HG03108 (cell line): ENCODE data around the gene LMTK2.
A peak's percentile ranks its signal among the peaks of the same experiment; 100 is the strongest.

Source experiments
- ATAC-seq: cut with Tn5 transposase; IDR thresholded peaks from one replicate; pipeline ENCODE4 v1.9.1; 2021; ENCODE audit warnings: moderate library complexity; ENCODE audit not compliant: unreplicated experiment

The LMTK2 gene

DNA sequence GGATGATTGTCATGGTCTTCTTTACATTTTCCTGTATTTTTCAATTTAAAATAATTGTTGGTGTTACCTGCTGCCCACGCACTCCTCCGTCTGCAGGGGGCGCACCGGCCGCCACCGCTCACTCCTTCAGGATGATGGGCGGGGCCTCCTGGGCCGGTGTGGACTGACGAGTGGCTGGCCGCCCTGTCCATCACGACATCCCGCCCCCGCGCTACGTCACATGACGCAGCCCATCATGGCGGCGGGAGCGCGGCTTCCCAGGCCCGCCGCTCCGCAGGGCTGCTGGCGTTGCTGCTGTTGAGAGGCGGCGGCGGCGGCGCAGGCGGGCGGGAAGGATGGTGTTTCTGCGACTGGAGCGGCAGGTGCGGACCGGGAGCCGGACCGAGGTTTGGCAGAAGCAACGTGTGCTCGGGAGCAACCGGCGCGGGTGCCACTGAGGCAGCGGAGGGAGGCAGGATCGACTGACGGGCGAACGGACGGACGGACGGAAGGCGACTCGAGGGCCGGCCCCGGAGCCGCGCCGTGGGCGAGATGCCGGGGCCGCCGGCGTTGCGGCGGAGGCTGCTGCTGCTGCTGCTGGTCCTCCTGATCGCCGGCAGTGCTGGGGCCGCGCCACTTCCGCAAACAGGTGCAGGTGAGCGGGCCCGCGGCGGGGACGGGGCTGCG lies at the start of gene LMTK2:
Gene LMTK2, plus strand, starts transcription at position 216 of the 666 bp plus-strand sequence. Its CDS starts 316 bp downstream, at position 532.
- peak; percentile 99 for ATAC-seq

DNA sequence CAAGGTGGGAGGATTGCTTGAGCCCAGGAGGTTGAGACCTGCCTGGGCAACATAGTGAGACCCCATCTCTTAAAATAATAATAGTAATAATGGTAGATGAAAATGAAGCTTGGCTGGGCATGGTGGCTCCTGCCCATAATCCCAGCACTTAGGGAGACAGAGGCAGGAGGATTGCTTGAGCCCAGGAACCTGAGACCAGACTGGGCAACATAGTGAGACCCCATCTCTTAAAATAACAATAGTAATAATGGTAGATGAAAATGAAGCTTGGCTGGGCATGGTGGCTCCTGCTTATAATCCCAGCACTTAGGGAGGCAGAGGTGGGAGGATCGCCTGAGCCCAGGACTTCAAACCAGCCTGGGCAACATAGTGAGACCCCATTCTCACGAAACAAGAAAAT lies 49.5 kb upstream of the LMTK2 start:
- no peak for ATAC-seq

- ATAC-seq, result no peak
Observed at GRCh38 chr7:98058186-98058585, 48.5 kb upstream of the LMTK2 start.

- ATAC-seq, result no peak
Observed at GRCh38 chr7:98064233-98064632, 42.4 kb upstream of the LMTK2 start.

- ATAC-seq, result no peak
Observed at GRCh38 chr7:98066208-98066607, 40.5 kb upstream of the LMTK2 start.

DNA sequence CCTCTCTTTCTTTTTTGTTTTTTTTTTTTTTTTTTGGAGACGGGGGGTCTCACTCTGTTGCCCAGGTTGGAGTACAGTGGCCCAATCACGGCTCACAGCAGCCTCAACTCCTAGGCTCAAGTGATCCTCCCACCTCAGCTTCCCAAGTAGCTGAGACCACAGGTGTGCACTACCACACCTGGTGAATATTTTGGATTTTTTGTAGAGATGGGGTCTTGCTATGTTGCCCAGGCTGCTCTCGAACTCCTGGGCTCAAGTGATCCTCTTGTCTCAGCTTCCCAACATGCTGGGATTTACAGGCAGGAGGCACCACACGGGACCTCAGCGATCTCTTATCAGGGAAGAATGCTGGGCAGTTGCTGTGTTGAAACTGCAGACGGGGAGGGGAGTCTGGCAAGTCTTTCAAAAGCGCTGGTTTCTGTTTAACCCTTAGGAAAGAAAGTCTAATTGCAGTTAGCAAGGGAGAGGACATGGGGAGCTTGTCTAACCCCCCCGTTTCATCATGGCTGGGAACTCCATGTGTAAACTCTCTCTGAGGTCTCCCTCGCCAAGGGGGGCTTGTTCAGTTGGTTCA lies 39.6 kb upstream of the LMTK2 start:
- ATAC-seq, result no peak

DNA sequence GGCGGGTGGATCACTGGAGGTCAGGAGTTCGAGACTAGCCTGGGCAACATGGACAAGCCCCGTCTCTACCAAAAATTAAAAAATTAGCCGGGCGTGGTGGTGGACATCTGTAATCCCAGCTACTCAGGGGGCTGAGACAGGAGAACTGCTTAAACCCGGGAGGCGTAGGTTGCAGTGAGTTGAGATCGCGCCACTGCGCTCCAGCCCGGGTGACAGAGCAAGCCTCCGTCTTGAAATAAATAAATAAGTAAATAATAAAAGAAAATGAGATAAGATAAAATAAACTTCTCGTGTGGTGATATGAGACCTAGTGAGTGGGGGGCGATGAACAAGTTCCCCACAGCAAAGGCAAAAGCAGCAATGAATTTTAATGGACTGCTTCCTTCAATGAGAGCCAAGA lies 33.6 kb upstream of the LMTK2 start:
- ATAC-seq, result no peak

DNA sequence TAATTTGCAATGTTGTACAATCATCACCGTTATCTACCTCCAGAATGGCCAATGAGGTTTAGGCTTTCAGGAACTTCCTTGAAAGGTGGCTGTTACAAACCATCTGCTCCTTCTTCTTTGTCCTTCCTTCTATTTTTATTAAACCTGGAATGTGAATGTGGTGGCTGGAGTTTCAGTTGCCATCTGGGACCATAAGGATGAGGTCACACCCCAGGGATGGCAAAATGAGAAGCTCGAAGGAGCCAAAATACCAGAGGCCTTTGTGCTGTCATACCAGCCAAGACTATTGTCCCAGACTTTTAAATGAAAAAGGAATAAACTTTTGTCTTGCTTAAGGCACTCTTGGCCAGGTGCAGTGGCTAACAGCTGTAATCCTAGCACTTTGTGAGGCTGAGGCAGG lies 30.9 kb upstream of the LMTK2 start:
- ATAC-seq, result no peak

DNA sequence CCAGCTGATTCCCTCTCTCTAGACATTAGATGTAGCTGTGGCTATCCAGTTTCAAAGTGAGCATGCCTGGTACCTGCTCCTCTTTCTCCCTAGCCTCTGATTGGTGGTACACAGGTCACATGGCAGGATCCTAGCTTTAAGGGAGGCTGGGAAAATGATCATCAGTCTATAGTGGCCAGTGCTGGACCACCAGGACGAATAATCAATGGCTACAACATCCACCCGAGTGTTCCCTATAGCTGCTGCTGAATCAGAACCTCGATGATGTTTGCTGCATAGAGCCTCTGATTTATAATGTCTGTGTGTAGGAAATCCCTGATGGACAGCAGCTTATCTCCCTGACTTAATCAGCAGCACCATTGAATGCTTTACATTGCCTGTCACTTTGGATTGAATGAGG lies 28.9 kb upstream of the LMTK2 start:
- ATAC-seq, result no peak

DNA sequence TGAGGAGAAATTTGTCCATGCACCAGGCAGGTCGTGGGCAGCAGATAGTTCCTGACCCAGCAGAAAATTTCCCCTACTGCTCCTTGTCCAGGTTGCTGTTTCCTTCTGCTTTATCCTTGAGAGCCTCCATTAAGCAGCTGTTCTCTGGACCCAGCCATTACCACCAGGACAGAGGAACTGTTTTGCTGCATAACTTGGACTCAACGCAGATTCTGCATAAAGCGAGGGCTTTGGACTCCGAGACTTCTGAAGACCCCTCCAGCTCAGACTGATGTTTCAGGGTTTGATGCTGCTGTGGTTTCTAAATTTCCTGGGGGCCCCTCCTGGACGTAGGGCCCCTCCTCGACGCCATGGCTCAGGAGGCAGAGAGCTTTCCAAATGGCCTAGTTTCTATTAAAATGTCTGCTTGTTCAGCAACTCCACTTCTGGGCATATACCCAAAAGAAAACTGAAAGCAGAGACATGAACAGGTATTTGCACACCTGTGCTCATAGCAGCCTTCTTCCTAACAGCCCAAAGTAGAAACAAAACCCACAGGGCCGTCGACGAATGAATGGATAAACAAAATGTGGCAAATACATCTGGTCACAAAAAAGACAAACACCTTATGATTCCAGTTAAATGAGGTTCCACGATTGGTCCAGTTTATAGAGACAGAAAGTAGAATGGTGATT lies 28.3 kb upstream of the LMTK2 start:
- no peak for ATAC-seq

- no peak for ATAC-seq
Observed at GRCh38 chr7:98079891-98080648, 26.6 kb upstream of the LMTK2 start.

- ATAC-seq, result no peak
Observed at GRCh38 chr7:98081319-98081718, 25.3 kb upstream of the LMTK2 start.

DNA sequence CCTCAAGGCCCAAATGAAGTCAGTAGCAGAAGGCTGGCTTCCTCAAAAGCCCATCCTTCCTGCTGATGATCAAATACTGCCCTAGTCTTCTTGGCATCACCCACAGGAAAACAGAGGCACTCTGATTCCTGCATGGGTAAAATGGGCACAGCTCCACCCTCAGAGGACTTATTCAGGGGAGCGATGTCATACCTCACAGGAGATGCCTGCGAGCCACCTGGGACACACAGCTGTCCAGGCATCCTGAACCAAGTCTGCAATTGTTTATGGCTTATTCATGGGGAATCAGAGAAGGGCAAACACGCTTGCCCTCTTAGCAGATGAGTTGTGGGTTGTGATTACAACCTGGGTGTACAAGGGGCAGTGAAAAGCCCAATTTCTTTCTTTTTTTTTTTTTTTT lies 22.0 kb upstream of the LMTK2 start:
- ATAC-seq, result no peak

GRCh38 chr7:98085674-98086073 lies 21.0 kb upstream of the LMTK2 start:
- ATAC-seq, result no peak

DNA sequence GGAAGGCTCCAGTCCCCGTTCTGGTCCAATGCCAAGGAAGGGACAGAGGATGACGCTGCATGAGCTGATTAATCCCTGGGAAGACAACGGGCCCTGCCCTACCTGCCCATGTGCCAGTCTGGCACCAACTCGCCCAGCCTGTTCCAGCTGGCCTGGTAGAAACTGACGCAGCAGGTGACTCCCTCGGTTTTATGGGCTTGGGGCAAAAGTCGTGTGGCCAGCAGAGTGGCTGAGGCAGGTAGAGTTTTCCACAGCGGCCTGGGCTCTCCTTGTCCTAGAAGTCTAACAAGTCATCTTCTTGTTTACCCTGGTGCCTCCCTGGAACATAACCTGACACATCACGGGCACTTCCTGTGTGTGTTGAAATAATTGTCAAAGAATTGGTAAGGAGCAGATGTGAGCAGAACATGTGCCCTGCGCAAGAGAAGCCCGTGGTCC lies 20.4 kb upstream of the LMTK2 start:
- no peak for ATAC-seq

- ATAC-seq, result no peak
Observed at GRCh38 chr7:98088109-98088508, 18.6 kb upstream of the LMTK2 start.

GRCh38 chr7:98090116-98090515 lies 16.5 kb upstream of the LMTK2 start:
- ATAC-seq, result no peak

GRCh38 chr7:98091061-98091460 lies 15.6 kb upstream of the LMTK2 start:
- ATAC-seq, result no peak

GRCh38 chr7:98091523-98091922 lies 15.1 kb upstream of the LMTK2 start:
- no peak for ATAC-seq

DNA sequence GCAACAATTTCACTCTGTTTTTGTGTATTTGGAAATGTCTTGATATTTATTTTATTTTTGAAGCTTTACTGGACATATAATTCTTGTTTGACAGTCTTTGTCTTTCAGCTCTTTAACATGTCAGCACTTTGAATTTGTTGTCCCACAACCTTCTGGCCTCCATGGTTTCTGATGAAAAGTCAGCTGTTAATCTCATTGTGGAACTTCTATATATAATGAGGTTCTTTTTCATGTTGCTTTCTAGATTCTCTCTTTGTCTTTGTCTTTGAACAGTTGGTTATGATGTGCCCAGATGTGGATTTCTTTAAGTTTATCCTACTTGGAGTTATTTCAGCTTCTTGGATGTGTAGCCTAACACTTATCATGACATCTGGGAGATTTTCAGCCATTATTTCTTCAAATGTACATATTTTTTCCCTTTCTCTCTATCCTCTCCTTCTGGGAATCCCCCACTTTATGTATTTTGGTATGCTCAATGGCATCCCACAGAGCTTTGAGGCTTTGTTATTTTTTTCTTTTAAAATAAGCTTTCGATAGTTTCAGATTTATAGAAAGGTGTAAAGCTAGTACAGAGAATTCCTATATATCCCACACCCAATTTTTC lies 9.5 kb upstream of the LMTK2 start:
- ATAC-seq, result no peak

GRCh38 chr7:98100088-98100487 lies 6.6 kb upstream of the LMTK2 start:
- no peak for ATAC-seq
